Measurements from ENCODE around the gene MB21D2. TPM values are rescaled to one million over a fixed set of nuclear protein-coding genes. Genes with fewer than 3 reads are reported as not detected.

The MB21D2 gene
- polyA plus RNA-seq, 1 donor (not counting 4 experiments of a cell fraction or from before 2014, with no cell fraction given) = 9.0 TPM

- H2AFZ ChIP-seq (ENCODE audit: control insufficient read depth, low read length) = no peak overlapping the region
- peaks cover 20% of the 10 kb centered on the region for H3K79me2 ChIP-seq (ENCODE audit: control insufficient read depth, insufficient read depth, low read length)
- no peak overlapping the region for H3K4me3 ChIP-seq (ENCODE audit: control insufficient read depth in 2 of 3, extremely low read depth in 1 of 3, insufficient read depth in 2 of 3, low read depth in 1 of 3, low read length in 3 of 3)
- no peak for DNase-seq (ENCODE audit: low read depth, low spot score)
- peak overlapping the region; percentile 85 for H3K27ac ChIP-seq (ENCODE audit: control insufficient read depth, insufficient read depth, low read length)
- H3K36me3 ChIP-seq (ENCODE audit: control insufficient read depth in 2 of 2, extremely low read depth in 1 of 2, insufficient read depth in 2 of 2, low read length in 2 of 2) = no peaks in the 10 kb centered on the region
- H3K9ac ChIP-seq (ENCODE audit: control insufficient read depth, extremely low read depth, insufficient read depth, low read length) = no peak overlapping the region
- H3K27me3 ChIP-seq (ENCODE audit: control insufficient read depth, extremely low read depth, insufficient read depth, low read length) = no peaks in the 10 kb centered on the region
- no peaks in the 10 kb centered on the region for H3K9me1 ChIP-seq (ENCODE audit: control insufficient read depth, extremely low read depth, insufficient read depth, low read length)
- TF ChIP-seq EZH2 (IDR thresholded peaks at IDR 0.05; ENCODE audit: low read length) = no peak
- TF ChIP-seq, protein P1, sequence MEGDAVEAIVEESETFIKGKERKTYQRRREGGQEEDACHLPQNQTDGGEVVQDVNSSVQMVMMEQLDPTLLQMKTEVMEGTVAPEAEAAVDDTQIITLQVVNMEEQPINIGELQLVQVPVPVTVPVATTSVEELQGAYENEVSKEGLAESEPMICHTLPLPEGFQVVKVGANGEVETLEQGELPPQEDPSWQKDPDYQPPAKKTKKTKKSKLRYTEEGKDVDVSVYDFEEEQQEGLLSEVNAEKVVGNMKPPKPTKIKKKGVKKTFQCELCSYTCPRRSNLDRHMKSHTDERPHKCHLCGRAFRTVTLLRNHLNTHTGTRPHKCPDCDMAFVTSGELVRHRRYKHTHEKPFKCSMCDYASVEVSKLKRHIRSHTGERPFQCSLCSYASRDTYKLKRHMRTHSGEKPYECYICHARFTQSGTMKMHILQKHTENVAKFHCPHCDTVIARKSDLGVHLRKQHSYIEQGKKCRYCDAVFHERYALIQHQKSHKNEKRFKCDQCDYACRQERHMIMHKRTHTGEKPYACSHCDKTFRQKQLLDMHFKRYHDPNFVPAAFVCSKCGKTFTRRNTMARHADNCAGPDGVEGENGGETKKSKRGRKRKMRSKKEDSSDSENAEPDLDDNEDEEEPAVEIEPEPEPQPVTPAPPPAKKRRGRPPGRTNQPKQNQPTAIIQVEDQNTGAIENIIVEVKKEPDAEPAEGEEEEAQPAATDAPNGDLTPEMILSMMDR (optimal IDR thresholded peaks at IDR 0.05 in 1 of 3, IDR thresholded peaks at IDR 0.05 in 1 of 3, conservative IDR thresholded peaks at IDR 0.05 in 1 of 3; ENCODE audit: extremely low read depth in 1 of 3, insufficient read depth in 2 of 3, low read length in 3 of 3) = no peak
- no peaks in the 10 kb centered on the region for H4K20me1 ChIP-seq (ENCODE audit: control insufficient read depth, extremely low read depth, insufficient read depth, low read length)
- peaks cover 37% of the 10 kb centered on the region for H3K4me1 ChIP-seq (ENCODE audit: control insufficient read depth, extremely low read depth, insufficient read depth, low read length)
- no peaks in the 10 kb centered on the region for H3K9me3 ChIP-seq (ENCODE audit: control insufficient read depth, low read depth, low read length)
- no peak overlapping the region for H3K4me2 ChIP-seq (ENCODE audit: control insufficient read depth, extremely low read depth, insufficient read depth, low read depth, low read length)
- dilution Hi-C loops (cut with MboI; ENCODE audit: extremely low pct_ligation_motif_present, low sequenced_read_pairs) = no loop called here
- no peak for FAIRE-seq
These were observed 99.5 kb downstream of the MB21D2 start for GRCh38 chr3:192818126-192818525.

- Histone ChIP-seq H3K79me2 (ENCODE audit: control insufficient read depth, insufficient read depth, low read length) (peaks cover 17% of the 10 kb centered on the region), H2AFZ (ENCODE audit: control insufficient read depth, low read length) (no peak overlapping the region), H3K4me2 (ENCODE audit: control insufficient read depth, extremely low read depth, insufficient read depth, low read depth, low read length) (peak overlapping the region; percentile 17), H4K20me1 (ENCODE audit: control insufficient read depth, extremely low read depth, insufficient read depth, low read length) (no peaks in the 10 kb centered on the region), H3K9ac (ENCODE audit: control insufficient read depth, extremely low read depth, insufficient read depth, low read length) (no peak overlapping the region), H3K27me3 (ENCODE audit: control insufficient read depth, extremely low read depth, insufficient read depth, low read length) (no peaks in the 10 kb centered on the region), H3K36me3 (ENCODE audit: control insufficient read depth in 2 of 2, extremely low read depth in 1 of 2, insufficient read depth in 2 of 2, low read length in 2 of 2) (no peaks in the 10 kb centered on the region), H3K4me1 (ENCODE audit: control insufficient read depth, extremely low read depth, insufficient read depth, low read length) (peaks cover 37% of the 10 kb centered on the region), H3K4me3 (ENCODE audit: control insufficient read depth in 2 of 3, extremely low read depth in 1 of 3, insufficient read depth in 2 of 3, low read depth in 1 of 3, low read length in 3 of 3) (no peak overlapping the region), H3K27ac (ENCODE audit: control insufficient read depth, insufficient read depth, low read length) (no peak overlapping the region), H3K9me3 (ENCODE audit: control insufficient read depth, low read depth, low read length) (no peaks in the 10 kb centered on the region), H3K9me1 (ENCODE audit: control insufficient read depth, extremely low read depth, insufficient read depth, low read length) (no peaks in the 10 kb centered on the region)
- DNase-seq (ENCODE audit: low read depth, low spot score) = no peak
- dilution Hi-C loops (cut with MboI; ENCODE audit: extremely low pct_ligation_motif_present, low sequenced_read_pairs) = no loop called here
- no peak for FAIRE-seq
- no peak for TF ChIP-seq EZH2 (IDR thresholded peaks at IDR 0.05; ENCODE audit: low read length)
- TF ChIP-seq, protein P1 (optimal IDR thresholded peaks at IDR 0.05 in 1 of 3, IDR thresholded peaks at IDR 0.05 in 1 of 3, conservative IDR thresholded peaks at IDR 0.05 in 1 of 3; ENCODE audit: extremely low read depth in 1 of 3, insufficient read depth in 2 of 3, low read length in 3 of 3) = no peak
These were observed 100.2 kb downstream of the MB21D2 start for GRCh38 chr3:192817506-192817905.
